Gastrocnemius medialis (tissue), 4 donors: ENCODE results near the gene IKBKE. TPM values are rescaled to one million over a fixed set of nuclear protein-coding genes. Genes with fewer than 3 reads are reported as not detected.
A peak's percentile ranks its signal among the peaks of the same experiment; 100 is the strongest.

Source experiments
- ATAC-seq, 2 donors: fragments of 150-250 bp; one replicate each; pipeline ENCODE4 v1.9.1; 2016
- DNase-seq, 2 donors: peaks; one replicate each; pipeline ENCODE4 v3.0.0-alpha.2; 2019
- H3K27ac ChIP-seq, 4 donors: fragments of 200-600 bp; sonication (generic); 1 replicate in 1 of 4; 2 replicates in 3 of 4; pipeline ENCODE4 v1.5.1; 2016 to 2018; ENCODE audit warnings: mild to moderate bottlenecking in 2 of 4, moderate library complexity in 1 of 4
- H3K27me3 ChIP-seq, 3 donors: fragments of 200-600 bp; sonication (generic) in 2 of 3; 1 replicate in 1 of 3; 2 replicates in 2 of 3; pipeline versions ENCODE4 v1.5.1 to v1.6.0; 2016 to 2019; ENCODE audit warnings: mild to moderate bottlenecking in 1 of 3, moderate library complexity in 1 of 3
- H3K36me3 ChIP-seq, 2 donors: fragments of 200-600 bp; sonication (generic) in 1 of 2; one replicate each; pipeline ENCODE4 v1.5.1; 2017 to 2018
- H3K4me1 ChIP-seq, 2 donors: fragments of 200-600 bp; sonication (generic) in 1 of 2; one replicate each; pipeline ENCODE4 v1.5.1; 2016 to 2017; ENCODE audit warnings: mild to moderate bottlenecking in 2 of 2
- H3K4me3 ChIP-seq, 4 donors: fragments of 200-600 bp; sonication (generic) in 3 of 4; 1 replicate in 1 of 4; 2 replicates in 3 of 4; pipeline ENCODE4 v1.5.1; 2016 to 2019; ENCODE audit warnings: mild to moderate bottlenecking in 2 of 4
- H3K9me3 ChIP-seq, 3 donors: fragments of 200-600 bp; sonication (generic) in 2 of 3; 1 replicate in 1 of 3; 2 replicates in 2 of 3; pipeline ENCODE4 v1.5.1; 2016 to 2019
- POLR2A ChIP-seq, 2 donors: fragments of 450-650 bp; IDR thresholded peaks; one replicate each; pipeline ENCODE4 v1.6.1; 2017; ENCODE audit warnings: antibody characterized with exemption in 2 of 2, mild to moderate bottlenecking in 2 of 2, moderate library complexity in 2 of 2
- in situ Hi-C, 4 donors: fragments of 200-750 bp; cut with MboI; loops; one replicate each; pipeline versions ENCODE4 v1.15.0 to v1.8.0; 2017; ENCODE audit warnings: low sequenced_read_pairs in 4 of 4
- intact Hi-C: fragments of 100-400 bp; cut with DNase I; formaldehyde crosslinking; loops from one replicate; pipeline ENCODE4 v1.15.1; 2023; ENCODE audit warnings: low total_unique reads
- total RNA-seq, 4 donors: library from RNA; depleted of rRNA; stranded (reverse); fragments of >200 nt; gene quantifications; one replicate each; pipeline versions ENCODE4 v1.1.0 to v1.2.3, GENCODE V29; 2016
- TF ChIP-seq, protein P1 (sequence below), 5 experiments: fragments of 450-650 bp in 3 of 5; fragments of 200-600 bp in 2 of 5; sonication (generic) in 2 of 5; IDR thresholded peaks in 4 of 5; conservative IDR thresholded peaks in 1 of 5; 1 replicate in 4 of 5; 2 replicates in 1 of 5; pipeline ENCODE4 v1.5.1; 2016 to 2019; ENCODE audit warnings: antibody characterized with exemption in 5 of 5, mild to moderate bottlenecking in 3 of 5, moderate library complexity in 3 of 5

Gene IKBKE
- total RNA-seq, 4 donors from 2014 or later, result 0.81 to 1.1 (median 0.84) TPM; not detected in 1

DNA sequence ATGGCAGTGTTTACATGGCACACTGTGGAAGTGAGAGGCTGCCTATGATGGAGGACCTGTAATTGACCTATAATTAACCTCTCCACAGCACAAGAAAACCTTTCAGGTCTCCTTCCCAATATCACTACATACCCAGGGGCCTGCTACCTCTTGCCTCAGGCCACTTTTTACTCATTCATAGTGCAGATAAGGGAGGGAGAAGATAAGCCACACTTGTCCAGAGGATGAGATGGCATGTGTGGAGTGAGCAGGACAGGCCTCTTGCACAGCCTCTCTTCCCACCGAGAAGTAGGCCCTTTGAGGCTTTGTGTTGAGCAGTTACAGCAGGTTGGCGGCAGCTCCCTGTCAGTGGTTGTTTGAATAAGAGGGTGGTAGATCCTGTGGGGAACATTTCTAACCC is 31.1 kb upstream of the IKBKE start:
- no peak for TF ChIP-seq POLR2A (IDR thresholded peaks at IDR 0.05)
- TF ChIP-seq, protein P1, sequence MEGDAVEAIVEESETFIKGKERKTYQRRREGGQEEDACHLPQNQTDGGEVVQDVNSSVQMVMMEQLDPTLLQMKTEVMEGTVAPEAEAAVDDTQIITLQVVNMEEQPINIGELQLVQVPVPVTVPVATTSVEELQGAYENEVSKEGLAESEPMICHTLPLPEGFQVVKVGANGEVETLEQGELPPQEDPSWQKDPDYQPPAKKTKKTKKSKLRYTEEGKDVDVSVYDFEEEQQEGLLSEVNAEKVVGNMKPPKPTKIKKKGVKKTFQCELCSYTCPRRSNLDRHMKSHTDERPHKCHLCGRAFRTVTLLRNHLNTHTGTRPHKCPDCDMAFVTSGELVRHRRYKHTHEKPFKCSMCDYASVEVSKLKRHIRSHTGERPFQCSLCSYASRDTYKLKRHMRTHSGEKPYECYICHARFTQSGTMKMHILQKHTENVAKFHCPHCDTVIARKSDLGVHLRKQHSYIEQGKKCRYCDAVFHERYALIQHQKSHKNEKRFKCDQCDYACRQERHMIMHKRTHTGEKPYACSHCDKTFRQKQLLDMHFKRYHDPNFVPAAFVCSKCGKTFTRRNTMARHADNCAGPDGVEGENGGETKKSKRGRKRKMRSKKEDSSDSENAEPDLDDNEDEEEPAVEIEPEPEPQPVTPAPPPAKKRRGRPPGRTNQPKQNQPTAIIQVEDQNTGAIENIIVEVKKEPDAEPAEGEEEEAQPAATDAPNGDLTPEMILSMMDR (IDR thresholded peaks at IDR 0.05 in 4 of 5, conservative IDR thresholded peaks at IDR 0.05 in 1 of 5), result no peak
- DNase-seq (no peak), ATAC-seq (no peak)
- Histone ChIP-seq H3K27me3 (no peaks in the 10 kb centered on the region), H3K4me3 (no peak overlapping the region), H3K36me3 (no peaks in the 10 kb centered on the region), H3K4me1 (no peaks in the 10 kb centered on the region), H3K9me3 (no peaks in the 10 kb centered on the region), H3K27ac (no peak overlapping the region)
- intact Hi-C loops, result no loop called here
- in situ Hi-C loops, result no loop called here

DNA sequence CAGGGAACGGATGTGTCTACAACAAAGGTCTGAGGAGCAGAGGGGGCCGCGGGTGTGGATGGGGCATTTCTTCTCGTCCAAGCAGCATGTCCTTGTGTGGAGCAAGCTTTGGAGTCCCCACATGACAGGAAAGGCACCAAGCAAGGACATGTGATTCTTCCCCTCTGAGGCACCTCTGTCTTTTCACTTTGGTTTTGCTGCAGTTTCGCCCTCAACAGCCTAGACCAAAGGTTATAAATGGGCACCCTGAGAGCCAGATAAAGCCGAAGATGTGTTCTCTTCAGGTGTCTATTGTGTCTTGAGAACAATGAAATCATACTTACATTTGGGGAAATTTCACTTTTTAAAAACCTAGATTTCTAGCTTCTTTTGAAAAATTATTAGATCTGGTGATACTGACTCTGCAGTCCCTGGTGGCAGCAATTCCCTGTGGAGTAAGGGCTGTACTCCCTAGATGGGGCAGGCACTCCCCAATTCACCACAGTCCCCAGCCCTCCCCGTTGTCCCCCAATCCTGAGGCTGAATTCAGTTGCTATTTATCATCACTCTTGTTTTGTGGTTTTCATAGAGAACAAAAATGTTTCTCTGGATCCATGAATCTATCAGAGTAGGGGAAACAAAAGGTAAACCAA is 28.8 kb upstream of the IKBKE start:
- TF ChIP-seq, protein P1 (IDR thresholded peaks at IDR 0.05 in 4 of 5, conservative IDR thresholded peaks at IDR 0.05 in 1 of 5), result no peak
- TF ChIP-seq POLR2A (IDR thresholded peaks at IDR 0.05), result no peak
- Histone ChIP-seq H3K36me3 (no peaks in the 10 kb centered on the region), H3K4me3 (no peak overlapping the region), H3K27me3 (no peaks in the 10 kb centered on the region), H3K27ac (no peak overlapping the region), H3K9me3 (no peaks in the 10 kb centered on the region), H3K4me1 (peaks cover 7 to 19% of the 10 kb centered on the region in 2 donors)
- intact Hi-C loops (no loop called here), in situ Hi-C loops (no loop called here)
- ATAC-seq (no peak), DNase-seq (no peak)

DNA sequence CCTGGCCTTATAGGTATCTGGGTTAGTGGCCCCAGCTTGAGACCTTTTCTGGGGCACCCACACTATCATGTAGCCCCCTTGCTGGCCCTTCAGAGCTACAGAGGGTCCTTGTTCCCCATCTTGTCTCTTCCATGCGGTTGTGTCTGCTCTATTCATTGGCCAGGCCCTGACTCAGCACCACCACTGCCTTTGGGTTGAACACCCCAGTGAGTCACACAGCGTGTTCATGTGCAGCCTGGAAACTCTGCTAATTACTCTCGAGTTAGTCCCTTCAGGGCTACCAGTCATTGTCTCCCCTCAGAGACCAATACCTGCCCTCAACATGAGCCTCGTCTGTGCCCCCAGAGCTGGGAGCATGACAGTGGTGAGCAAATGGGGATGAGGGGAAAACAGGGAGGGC is 28.2 kb upstream of the IKBKE start:
- intact Hi-C loops, result no loop called here
- no peak for TF ChIP-seq POLR2A (IDR thresholded peaks at IDR 0.05)
- TF ChIP-seq, protein P1 (IDR thresholded peaks at IDR 0.05 in 4 of 5, conservative IDR thresholded peaks at IDR 0.05 in 1 of 5), result no peak
- H3K4me1 ChIP-seq, result peaks cover 7 to 19% of the 10 kb centered on the region in 2 donors
- no peaks in the 10 kb centered on the region for H3K9me3 ChIP-seq
- ATAC-seq (no peak), DNase-seq (no peak)
- H3K27ac ChIP-seq, result no peak overlapping the region
- H3K36me3 ChIP-seq, result no peaks in the 10 kb centered on the region
- H3K27me3 ChIP-seq, result no peaks in the 10 kb centered on the region
- in situ Hi-C loops, result no loop called here
- no peak overlapping the region for H3K4me3 ChIP-seq

DNA sequence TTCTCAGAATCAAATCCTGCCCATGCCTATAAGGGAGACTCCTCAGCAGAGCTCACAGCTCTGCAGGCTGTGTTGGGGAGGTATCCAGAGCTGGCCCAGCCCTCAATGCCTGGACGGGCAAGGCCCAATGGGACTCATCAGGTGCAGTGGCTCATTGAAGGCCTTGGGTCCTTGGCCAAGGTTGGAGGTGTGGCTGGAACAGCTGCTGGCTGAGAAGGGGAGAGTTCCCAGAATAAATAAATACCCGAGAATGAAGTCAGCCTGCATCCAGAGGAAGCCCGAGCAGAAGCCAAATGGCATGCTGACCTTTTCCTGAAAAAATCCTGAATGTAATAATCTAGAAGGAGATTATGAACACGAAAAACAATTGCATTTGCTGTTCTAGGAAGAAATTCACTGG is 25.2 kb upstream of the IKBKE start:
- H3K9me3 ChIP-seq, result no peaks in the 10 kb centered on the region
- H3K36me3 ChIP-seq, result no peaks in the 10 kb centered on the region
- in situ Hi-C loops, result no loop called here
- H3K27ac ChIP-seq, result peak overlapping the region in 1 of 4 donors; percentile 48
- DNase-seq, result peak; percentile 25 to 61
- H3K4me3 ChIP-seq, result no peak overlapping the region
- TF ChIP-seq, protein P1 (IDR thresholded peaks at IDR 0.05 in 4 of 5, conservative IDR thresholded peaks at IDR 0.05 in 1 of 5), result no peak
- TF ChIP-seq POLR2A (IDR thresholded peaks at IDR 0.05), result no peak
- intact Hi-C loops, result no loop called here
- peaks cover 7 to 19% of the 10 kb centered on the region in 2 donors for H3K4me1 ChIP-seq
- no peaks in the 10 kb centered on the region for H3K27me3 ChIP-seq
- ATAC-seq, result peak; percentile 84 to 92

DNA sequence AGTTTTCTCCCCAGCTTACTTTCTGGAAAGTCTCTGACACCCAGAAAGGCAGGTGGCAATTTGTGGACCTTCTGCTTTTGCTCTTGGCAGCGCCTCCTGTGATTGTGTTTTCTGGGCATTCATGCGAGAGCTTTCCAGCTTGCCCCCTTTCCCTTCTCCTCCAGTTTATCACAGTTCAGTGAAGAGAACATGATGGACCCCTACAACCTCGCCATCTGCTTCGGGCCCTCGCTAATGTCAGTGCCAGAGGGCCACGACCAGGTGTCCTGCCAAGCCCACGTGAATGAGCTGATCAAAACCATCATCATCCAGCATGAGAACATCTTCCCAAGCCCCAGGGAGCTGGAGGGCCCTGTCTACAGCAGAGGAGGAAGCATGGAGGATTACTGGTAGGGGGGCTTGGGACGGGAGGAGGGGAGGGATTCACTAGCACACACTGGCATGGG is 24.3 kb upstream of the IKBKE start:
- H3K36me3 ChIP-seq, result no peaks in the 10 kb centered on the region
- intact Hi-C loops (no loop called here), in situ Hi-C loops (no loop called here)
- peak overlapping the region in 1 of 4 donors; percentile 48 for H3K27ac ChIP-seq
- no peaks in the 10 kb centered on the region for H3K27me3 ChIP-seq
- H3K4me1 ChIP-seq, result peaks cover 7 to 19% of the 10 kb centered on the region in 2 donors
- no peak for ATAC-seq
- TF ChIP-seq, protein P1 (IDR thresholded peaks at IDR 0.05 in 4 of 5, conservative IDR thresholded peaks at IDR 0.05 in 1 of 5), result no peak
- no peak for TF ChIP-seq POLR2A (IDR thresholded peaks at IDR 0.05)
- DNase-seq, result no peak
- no peaks in the 10 kb centered on the region for H3K9me3 ChIP-seq
- no peak overlapping the region for H3K4me3 ChIP-seq
